ENCODE measurements around the gene LCNL1.

- TF ChIP-seq, protein P1, sequence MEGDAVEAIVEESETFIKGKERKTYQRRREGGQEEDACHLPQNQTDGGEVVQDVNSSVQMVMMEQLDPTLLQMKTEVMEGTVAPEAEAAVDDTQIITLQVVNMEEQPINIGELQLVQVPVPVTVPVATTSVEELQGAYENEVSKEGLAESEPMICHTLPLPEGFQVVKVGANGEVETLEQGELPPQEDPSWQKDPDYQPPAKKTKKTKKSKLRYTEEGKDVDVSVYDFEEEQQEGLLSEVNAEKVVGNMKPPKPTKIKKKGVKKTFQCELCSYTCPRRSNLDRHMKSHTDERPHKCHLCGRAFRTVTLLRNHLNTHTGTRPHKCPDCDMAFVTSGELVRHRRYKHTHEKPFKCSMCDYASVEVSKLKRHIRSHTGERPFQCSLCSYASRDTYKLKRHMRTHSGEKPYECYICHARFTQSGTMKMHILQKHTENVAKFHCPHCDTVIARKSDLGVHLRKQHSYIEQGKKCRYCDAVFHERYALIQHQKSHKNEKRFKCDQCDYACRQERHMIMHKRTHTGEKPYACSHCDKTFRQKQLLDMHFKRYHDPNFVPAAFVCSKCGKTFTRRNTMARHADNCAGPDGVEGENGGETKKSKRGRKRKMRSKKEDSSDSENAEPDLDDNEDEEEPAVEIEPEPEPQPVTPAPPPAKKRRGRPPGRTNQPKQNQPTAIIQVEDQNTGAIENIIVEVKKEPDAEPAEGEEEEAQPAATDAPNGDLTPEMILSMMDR (IDR thresholded peaks at IDR 0.05), result no peak
- no peak for TF ChIP-seq POLR2A (IDR thresholded peaks at IDR 0.05)
These were observed 22.4 kb upstream of the LCNL1 start for GRCh38 chr9:136960212-136960937.
